Measurements from ENCODE around the gene DNAI7. TPM values are rescaled to one million over a fixed set of nuclear protein-coding genes. Genes with fewer than 3 reads are reported as not detected.

DNAI7 gene
- total RNA-seq, 1 experiment from 2014 or later: not detected

DNA sequence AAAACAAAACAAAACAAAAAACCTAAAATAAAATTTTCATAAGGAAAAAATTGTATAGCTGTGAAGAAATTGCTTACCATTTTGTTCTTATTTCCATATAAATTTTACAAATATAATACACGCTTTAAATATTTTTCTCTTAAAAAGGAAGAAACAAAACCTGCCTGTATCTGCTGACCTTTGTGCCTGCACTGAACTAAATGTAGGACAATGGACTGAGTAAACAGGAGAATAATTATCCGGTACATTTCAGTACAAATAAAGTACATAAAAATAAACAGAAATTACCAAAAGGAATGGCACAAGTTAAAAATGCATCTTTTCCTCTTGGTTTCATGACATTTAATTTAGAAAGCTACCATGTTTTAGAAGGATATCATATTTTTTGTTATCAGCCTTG, 112.3 kb downstream of the DNAI7 start:
- H3K36me3 ChIP-seq: no peaks in the 10 kb centered on the region
- DNase-seq: no peak
- H3K27me3 ChIP-seq: no peaks in the 10 kb centered on the region
- H3K4me3 ChIP-seq: no peak overlapping the region
- H3K9me3 ChIP-seq: no peaks in the 10 kb centered on the region

DNA sequence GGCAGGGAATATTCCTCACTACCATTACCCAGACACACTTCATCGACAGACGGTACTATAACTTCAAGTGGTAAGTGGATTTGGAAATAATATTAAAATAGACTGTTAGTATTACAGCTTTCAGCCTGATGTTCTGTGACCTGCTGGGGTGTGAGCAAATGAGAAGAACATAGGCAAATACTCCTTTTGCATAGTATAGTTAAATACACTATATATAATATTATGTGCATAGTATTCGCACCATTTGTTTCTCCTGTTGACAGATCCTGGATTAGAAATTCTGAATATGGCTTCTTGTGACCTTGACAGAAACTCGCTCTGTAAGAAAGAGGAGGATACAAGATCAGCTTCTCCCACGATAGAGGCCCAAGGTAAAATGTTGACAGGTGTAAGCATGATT, 115.6 kb downstream of the DNAI7 start:
- no peaks in the 10 kb centered on the region for H3K27me3 ChIP-seq
- no peak overlapping the region for H3K4me3 ChIP-seq
- no peak for DNase-seq
- H3K36me3 ChIP-seq: no peaks in the 10 kb centered on the region
- no peaks in the 10 kb centered on the region for H3K9me3 ChIP-seq

- Histone ChIP-seq H3K9me3 (no peaks in the 10 kb centered on the region), H3K36me3 (no peaks in the 10 kb centered on the region), H3K27me3 (no peaks in the 10 kb centered on the region), H3K4me3 (no peak overlapping the region)
- no peak for DNase-seq
These were observed 120.0 kb downstream of the DNAI7 start for GRCh38 chr12:25074954-25075353.

GRCh38 chr12:25074113-25074512, 120.8 kb downstream of the DNAI7 start:
- Histone ChIP-seq H3K27me3 (no peaks in the 10 kb centered on the region), H3K36me3 (no peaks in the 10 kb centered on the region), H3K9me3 (no peaks in the 10 kb centered on the region), H3K4me3 (no peak overlapping the region)
- DNase-seq: no peak

DNA sequence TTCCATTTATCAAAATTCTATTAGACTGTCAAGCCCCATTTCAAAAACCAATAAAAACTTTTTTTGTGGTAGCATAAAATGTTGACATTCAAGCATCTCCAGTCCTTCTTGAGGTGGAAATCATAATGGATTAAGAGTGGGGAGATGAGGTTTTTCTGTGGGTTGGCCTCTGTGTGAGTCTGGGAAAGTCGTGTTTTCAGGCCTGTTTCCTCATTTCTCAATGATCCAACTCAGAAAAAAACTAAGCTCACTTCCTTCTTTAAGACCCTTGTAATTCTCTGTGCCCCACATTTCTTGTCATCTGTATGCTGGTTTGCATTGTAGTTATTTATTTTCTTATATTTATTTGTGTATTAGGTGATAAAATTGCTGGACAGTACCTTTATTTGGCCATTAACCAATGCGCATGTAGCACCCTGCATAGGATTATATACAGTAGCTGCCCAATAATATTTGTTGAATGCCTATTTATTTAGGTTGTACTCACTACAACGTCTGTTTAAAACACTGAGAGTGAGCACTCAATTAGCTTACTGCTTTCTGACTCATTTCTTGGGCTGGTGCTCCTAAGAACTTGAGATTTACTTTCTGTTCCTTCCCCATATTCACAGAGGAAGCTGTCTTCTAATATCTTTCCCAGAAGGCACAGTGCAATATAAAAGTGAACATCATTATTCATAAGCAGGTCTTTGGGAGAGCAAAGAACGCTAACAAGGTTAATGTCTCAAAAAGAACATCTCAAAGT, 121.9 kb downstream of the DNAI7 start:
- no peaks in the 10 kb centered on the region for H3K9me3 ChIP-seq
- H3K27me3 ChIP-seq: no peaks in the 10 kb centered on the region
- H3K36me3 ChIP-seq: no peaks in the 10 kb centered on the region
- H3K4me3 ChIP-seq: no peak overlapping the region
- DNase-seq: no peak

DNA sequence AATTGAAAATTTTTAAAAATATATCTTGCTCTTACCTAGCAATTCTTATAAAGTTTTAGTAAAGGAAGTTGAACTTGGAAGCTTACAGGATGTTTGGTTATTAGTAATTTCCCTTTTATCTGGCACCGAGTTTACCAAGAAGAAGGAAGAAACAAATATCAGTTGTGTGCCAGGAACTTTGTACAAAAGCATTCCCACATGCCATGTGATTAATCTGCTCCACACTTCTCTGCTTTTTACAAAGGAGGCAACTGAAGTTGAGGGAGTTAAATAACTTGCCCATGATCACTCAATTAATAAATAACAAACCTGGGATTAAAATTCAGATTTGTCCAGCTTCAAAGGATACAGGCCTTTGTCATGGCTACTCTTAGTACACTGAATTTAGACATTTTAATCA, 123.6 kb downstream of the DNAI7 start:
- H3K36me3 ChIP-seq: no peaks in the 10 kb centered on the region
- peak; percentile 1 for DNase-seq
- H3K27me3 ChIP-seq: no peaks in the 10 kb centered on the region
- H3K9me3 ChIP-seq: no peaks in the 10 kb centered on the region
- H3K4me3 ChIP-seq: no peak overlapping the region

DNA sequence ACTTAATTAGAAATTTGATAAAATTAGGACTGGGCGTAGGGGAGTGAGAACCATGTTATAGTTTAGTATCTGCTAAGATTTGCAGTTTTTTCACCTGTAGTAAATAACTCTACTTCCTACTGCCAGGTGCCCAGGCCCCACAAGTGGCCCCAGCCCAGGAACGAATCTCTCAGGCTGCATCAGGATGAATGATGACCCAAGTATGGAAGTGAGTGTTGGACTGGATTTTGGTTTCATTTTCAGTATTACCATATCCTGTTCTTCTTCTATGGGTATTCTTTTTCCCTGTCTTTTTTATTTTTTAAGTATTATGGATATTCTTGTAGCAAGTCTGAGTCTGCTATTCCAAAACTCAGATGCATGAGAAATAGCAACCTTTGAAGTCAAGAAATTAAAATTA, 125.7 kb downstream of the DNAI7 start:
- no peaks in the 10 kb centered on the region for H3K27me3 ChIP-seq

GRCh38 chr12:25065035-25065434, 129.9 kb downstream of the DNAI7 start:
- Histone ChIP-seq H3K9me3 (no peaks in the 10 kb centered on the region), H3K36me3 (no peaks in the 10 kb centered on the region), H3K27me3 (no peaks in the 10 kb centered on the region), H3K4me3 (no peak overlapping the region)
- DNase-seq: no peak

More for the DNA sequence above, 125.7 kb downstream of the DNAI7 start:
- DNase-seq: no peak
- H3K9me3 ChIP-seq: no peaks in the 10 kb centered on the region
- no peak overlapping the region for H3K4me3 ChIP-seq
- no peaks in the 10 kb centered on the region for H3K36me3 ChIP-seq

GRCh38 chr12:25063873-25064628, 130.9 kb downstream of the DNAI7 start:
- H3K27me3 ChIP-seq: no peaks in the 10 kb centered on the region
- no peaks in the 10 kb centered on the region for H3K36me3 ChIP-seq
- no peaks in the 10 kb centered on the region for H3K9me3 ChIP-seq
- DNase-seq: no peak
- no peak overlapping the region for H3K4me3 ChIP-seq

DNA sequence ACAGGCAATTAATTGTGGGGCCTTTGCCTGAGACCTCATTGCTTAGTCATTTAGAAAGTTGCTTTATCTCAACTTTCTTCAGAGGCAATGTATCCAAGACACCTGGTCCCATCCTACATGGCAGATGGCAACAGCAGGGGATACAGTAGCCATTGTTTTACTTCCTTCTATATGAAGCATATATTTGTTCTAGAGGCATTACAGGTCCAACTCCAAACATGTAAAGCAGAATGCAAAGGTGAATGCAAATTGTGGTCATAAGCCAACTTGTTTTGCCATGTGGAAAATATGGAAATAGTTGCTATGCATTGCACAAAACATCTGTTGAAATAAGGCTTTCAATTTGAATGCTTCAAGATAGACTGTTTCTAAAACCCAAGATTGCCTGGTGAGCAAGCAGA, 136.3 kb downstream of the DNAI7 start:
- Histone ChIP-seq H3K4me3 (no peak overlapping the region), H3K27me3 (no peaks in the 10 kb centered on the region), H3K9me3 (no peaks in the 10 kb centered on the region), H3K36me3 (no peaks in the 10 kb centered on the region)
- no peak for DNase-seq

Other genes starting within 250 kb of the DNAI7 start
- 49.6 and 61.5 TPM in 2 replicates for gene BCAT1, start 246.1 kb downstream of the DNAI7 start, total RNA-seq (2014; rRNA removed; shearing (Covaris generic); ENCODE audit: low replicate concordance)
- 25.6 and 71.4 TPM in 2 replicates for gene ETFRF1, start 77 bp upstream of the DNAI7 start, total RNA-seq (2014; rRNA removed; shearing (Covaris generic); ENCODE audit: low replicate concordance)
- 4.1 and 6.1 TPM in 2 replicates for gene KRAS, start 55.8 kb upstream of the DNAI7 start, total RNA-seq (2014; rRNA removed; shearing (Covaris generic); ENCODE audit: low replicate concordance)